ENCODE data around the gene MPZL1. TPM values are rescaled to one million over a fixed set of nuclear protein-coding genes. Genes with fewer than 3 reads are reported as not detected.
A peak's percentile ranks its signal among the peaks of the same experiment; 100 is the strongest.

The MPZL1 gene
- polyA plus RNA-seq, 3 donors = 23.1 to 63.6 (median 61.8) TPM

- H3K4me3 ChIP-seq (replicated peaks in 1 of 3; ENCODE audit: low read depth in 2 of 3, low read length in 3 of 3) = no peak overlapping the region
- H3K4me1 ChIP-seq (ENCODE audit: control insufficient read depth in 1 of 2, insufficient read depth in 2 of 2, low read length in 2 of 2) = peaks cover 16% of the 10 kb centered on the region in 2 donors
- H2AFZ ChIP-seq (ENCODE audit: insufficient read depth, low read depth, low read length, poor library complexity, severe bottlenecking) = no peak overlapping the region
- H3K4me1 Mint-ChIP-seq = peaks cover 23% of the 10 kb centered on the region
- H3K4me3 Mint-ChIP-seq = no peak overlapping the region
- peaks cover 80% of the 10 kb centered on the region for H4K20me1 ChIP-seq (ENCODE audit: insufficient read depth, low read length)
- H3K9me3 Mint-ChIP-seq = no peaks in the 10 kb centered on the region
- WGBS (ENCODE audit: insufficient coverage) = no CpG with 5 or more reads among the region's 2 CpGs
- no peak overlapping the region for H3K9ac ChIP-seq (ENCODE audit: insufficient read depth, low read length, poor library complexity, severe bottlenecking)
- intact Hi-C loops (cut with micrococcal nuclease) = no loop called here
- DNase-seq = no peak
- H3K36me3 ChIP-seq (replicated peaks in 1 of 2; ENCODE audit: control insufficient read depth in 1 of 2, insufficient read depth in 2 of 2, low read length in 2 of 2) = peaks cover 55 to 60% of the 10 kb centered on the region in 2 donors
- H3K27ac ChIP-seq (ENCODE audit: low read depth in 1 of 2, low read length in 2 of 2) = peak overlapping the region in 1 of 2 donors; percentile 28
- H3K9me3 ChIP-seq (replicated peaks in 1 of 2; ENCODE audit: control insufficient read depth in 1 of 2, insufficient read depth in 1 of 2, low read length in 2 of 2) = no peaks in the 10 kb centered on the region
- peaks cover 0 to 2% (median 0%) of the 10 kb centered on the region in 3 donors for H3K27me3 Mint-ChIP-seq (ENCODE audit: low read depth in 3 of 3)
- H3K36me3 Mint-ChIP-seq = peaks cover 50 to 64% of the 10 kb centered on the region in 2 donors
- H3K27ac Mint-ChIP-seq = no peak overlapping the region
- no peak overlapping the region for H3K4me2 ChIP-seq (replicated peaks; ENCODE audit: extremely low read depth, low read length, poor library complexity, severe bottlenecking)
- no peak for TF ChIP-seq CTCF (IDR thresholded peaks at IDR 0.05)
- H3K79me2 ChIP-seq (ENCODE audit: insufficient read depth, low read length) = peaks cover 19% of the 10 kb centered on the region
- no peaks in the 10 kb centered on the region for H3K27me3 ChIP-seq (ENCODE audit: control insufficient read depth in 2 of 2, insufficient read depth in 2 of 2, low read length in 2 of 2)
Observed at GRCh38 chr1:167706363-167706762, 15.4 kb upstream of the MPZL1 start.

- Histone ChIP-seq H2AFZ (ENCODE audit: insufficient read depth, low read depth, low read length, poor library complexity, severe bottlenecking) (no peak overlapping the region), H3K36me3 (replicated peaks in 1 of 2; ENCODE audit: control insufficient read depth in 1 of 2, insufficient read depth in 2 of 2, low read length in 2 of 2) (peaks cover 47 to 51% of the 10 kb centered on the region in 2 donors), H4K20me1 (ENCODE audit: insufficient read depth, low read length) (peaks cover 72% of the 10 kb centered on the region), H3K27ac (ENCODE audit: low read depth in 1 of 2, low read length in 2 of 2) (peak overlapping the region in 1 of 2 donors; percentile 15), H3K79me2 (ENCODE audit: insufficient read depth, low read length) (peaks cover 11% of the 10 kb centered on the region), H3K9ac (ENCODE audit: insufficient read depth, low read length, poor library complexity, severe bottlenecking) (no peak overlapping the region), H3K4me3 (replicated peaks in 1 of 3; ENCODE audit: low read depth in 2 of 3, low read length in 3 of 3) (no peak overlapping the region), H3K4me1 (ENCODE audit: control insufficient read depth in 1 of 2, insufficient read depth in 2 of 2, low read length in 2 of 2) (peaks cover 16% of the 10 kb centered on the region in 2 donors), H3K27me3 (ENCODE audit: control insufficient read depth in 2 of 2, insufficient read depth in 2 of 2, low read length in 2 of 2) (no peaks in the 10 kb centered on the region), H3K9me3 (replicated peaks in 1 of 2; ENCODE audit: control insufficient read depth in 1 of 2, insufficient read depth in 1 of 2, low read length in 2 of 2) (no peaks in the 10 kb centered on the region), H3K4me2 (replicated peaks; ENCODE audit: extremely low read depth, low read length, poor library complexity, severe bottlenecking) (no peak overlapping the region)
- peak overlapping the region in 4 of 7 donors; percentile 33 to 68 (median 54) for H3K27ac Mint-ChIP-seq
- TF ChIP-seq CTCF (IDR thresholded peaks at IDR 0.05) = no peak
- no peak overlapping the region for H3K4me3 Mint-ChIP-seq
- intact Hi-C loops (cut with micrococcal nuclease) = no loop called here
- no peaks in the 10 kb centered on the region for H3K9me3 Mint-ChIP-seq
- DNase-seq = no peak
- H3K36me3 Mint-ChIP-seq = peaks cover 44 to 56% of the 10 kb centered on the region in 2 donors
- H3K27me3 Mint-ChIP-seq (ENCODE audit: low read depth in 3 of 3) = peaks cover 0 to 2% (median 0%) of the 10 kb centered on the region in 3 donors
- WGBS (ENCODE audit: insufficient coverage) = 80% methylated on average over 2 of the region's 10 CpGs
- peaks cover 23% of the 10 kb centered on the region for H3K4me1 Mint-ChIP-seq
Observed at GRCh38 chr1:167706931-167707877, 14.6 kb upstream of the MPZL1 start.
